HG03139 (cell line): ENCODE results near the gene LGI4.

Source experiments
- ATAC-seq: cut with Tn5 transposase; IDR thresholded peaks from one replicate; pipeline ENCODE4 v1.9.1; 2021; ENCODE audit not compliant: unreplicated experiment

The LGI4 gene

GRCh38 chr19:35124098-35125060 lies 10.5 kb downstream of the LGI4 start:
- peak; percentile 47 for ATAC-seq

GRCh38 chr19:35123573-35123972 lies 11.3 kb downstream of the LGI4 start:
- ATAC-seq = no peak

GRCh38 chr19:35122687-35123551 lies 11.9 kb downstream of the LGI4 start:
- ATAC-seq = no peak

- ATAC-seq = no peak
Measured at GRCh38 chr19:35120898-35121297, 14.0 kb downstream of the LGI4 start.

GRCh38 chr19:35120492-35120891 lies 14.4 kb downstream of the LGI4 start:
- ATAC-seq = no peak

GRCh38 chr19:35119578-35120155 lies 15.2 kb downstream of the LGI4 start:
- no peak for ATAC-seq

- no peak for ATAC-seq
Measured at GRCh38 chr19:35119091-35119490, 15.8 kb downstream of the LGI4 start.

GRCh38 chr19:35118268-35119020 lies 16.4 kb downstream of the LGI4 start:
- no peak for ATAC-seq

GRCh38 chr19:35117799-35118198 lies 17.1 kb downstream of the LGI4 start:
- no peak for ATAC-seq

GRCh38 chr19:35117116-35117515 lies 17.7 kb downstream of the LGI4 start:
- ATAC-seq = no peak

GRCh38 chr19:35116072-35116801 lies 18.6 kb downstream of the LGI4 start:
- ATAC-seq = no peak

- no peak for ATAC-seq
Measured at GRCh38 chr19:35115177-35115951, 19.5 kb downstream of the LGI4 start, which contains the start of gene FXYD3. TSS of gene FXYD3 (plus strand) at chr19:35115823. CDS start at chr19:35119377, 3,554 bp downstream.

GRCh38 chr19:35114353-35115176 lies 20.3 kb downstream of the LGI4 start:
- ATAC-seq = no peak

GRCh38 chr19:35112995-35113688 lies 21.7 kb downstream of the LGI4 start:
- ATAC-seq = no peak

GRCh38 chr19:35110974-35111373 lies 23.9 kb downstream of the LGI4 start:
- no peak for ATAC-seq

GRCh38 chr19:35109395-35110112 lies 25.3 kb downstream of the LGI4 start:
- no peak for ATAC-seq

GRCh38 chr19:35108730-35109129 lies 26.1 kb downstream of the LGI4 start:
- ATAC-seq = no peak
